HepG2 (cell line): ENCODE measurements around the gene CCT7. TPM values are rescaled to one million over a fixed set of nuclear protein-coding genes. Genes with fewer than 3 reads are reported as not detected.

Experiments
- ATAC-seq: fragments of 200-7000 bp; cut with Tn5 transposase; 3 replicates; pipeline ENCODE4 v1.9.1; 2020; ENCODE audit warnings: mild to moderate bottlenecking, moderate library complexity
- BruUV-seq: library from RNA; stranded (reverse); fragments of 400-500 nt; replicated peaks from 2 replicates; lab custom pipeline; 2021; lab: Mats Ljungman, UMichigan
- CTCF ChIA-PET: fragments of 300-600 bp; formaldehyde crosslinking; extraction: SDS; loops from one replicate; lab custom pipeline; 2021; ENCODE audit warnings: low total read pairs, inconsistent platforms, low intra/inter-chr PET ratio; lab: Yijun Ruan, JAX
- POLR2A ChIA-PET: fragments of 350-600 bp; sonication (Branson Sonifier 250); formaldehyde crosslinking; loops from one replicate; lab custom pipeline; 2020; ENCODE audit warnings: antibody characterized with exemption, inconsistent platforms; lab: Yijun Ruan, JAX
- DNase-seq: peaks from one replicate; pipeline ENCODE4 v3.0.0-alpha.2; 2015; ENCODE audit warnings: low spot score
- FAIRE-seq: peaks from 3 replicates; lab custom pipeline; 2011; peaks lifted over from hg19 to GRCh38; lab: Jason Lieb, UNC
- H2AFZ ChIP-seq: one replicate; pipeline ENCODE4 v1.6.1; 2011; ENCODE audit warnings: low read length, inconsistent platforms
- H3K27ac ChIP-seq: fragments of 300-600 bp; 3 replicates; pipeline ENCODE4 v1.8.0; 2011; ENCODE audit warnings: mixed run types, mild to moderate bottlenecking, mixed read lengths, low read length, inconsistent platforms; ENCODE audit not compliant: insufficient read depth; ENCODE audit errors: extremely low read length
- H3K27me3 ChIP-seq, 2 experiments: fragments of 200-600 bp in 1 of 2; 2 replicates in 1 of 2; 3 replicates in 1 of 2; pipeline versions ENCODE4 v1.6.0 to v1.8.0; 2011; ENCODE audit warnings: low read length in 2 of 2, mild to moderate bottlenecking in 2 of 2, moderate library complexity in 2 of 2, inconsistent platforms in 1 of 2; ENCODE audit not compliant: insufficient read depth in 2 of 2, control insufficient read depth in 1 of 2
- H3K36me3 ChIP-seq, 2 experiments: fragments of 200-600 bp in 1 of 2; replicated peaks in 1 of 2; 2 replicates in 1 of 2; 3 replicates in 1 of 2; pipeline versions ENCODE4 v1.5.1 to v1.8.0; 2011; ENCODE audit warnings: low read length in 2 of 2, inconsistent platforms in 1 of 2; ENCODE audit not compliant: insufficient read depth in 2 of 2, control insufficient read depth in 1 of 2
- H3K4me1 ChIP-seq: 2 replicates; pipeline ENCODE4 v1.5.1; 2012; ENCODE audit warnings: low read length, inconsistent platforms; ENCODE audit not compliant: insufficient read depth
- H3K4me2 ChIP-seq: 2 replicates; pipeline ENCODE4 v1.6.0; 2011; ENCODE audit warnings: low read depth, low read length, inconsistent platforms
- H3K4me3 ChIP-seq, 3 experiments: fragments of 200-600 bp in 1 of 3; sonication (generic), shearing (Covaris generic) in 1 of 3; replicated peaks in 1 of 3; 2 replicates each; pipeline ENCODE4 v1.5.1; 2011 to 2016; ENCODE audit warnings: low read length in 3 of 3, inconsistent platforms in 2 of 3, low read depth in 2 of 3, mild to moderate bottlenecking in 2 of 3, control low read depth in 1 of 3, mixed read lengths in 1 of 3; ENCODE audit not compliant: insufficient read depth in 1 of 3
- H3K79me2 ChIP-seq: one replicate; pipeline ENCODE4 v1.6.1; 2011; ENCODE audit warnings: low read length, inconsistent platforms; ENCODE audit not compliant: insufficient read depth
- H3K9ac ChIP-seq: 2 replicates; pipeline ENCODE4 v1.6.0; 2011; ENCODE audit warnings: mild to moderate bottlenecking, low read depth, low read length, inconsistent platforms; ENCODE audit not compliant: insufficient read depth
- H3K9me3 ChIP-seq: 2 replicates; pipeline ENCODE4 v1.5.1; 2012; ENCODE audit warnings: mild to moderate bottlenecking, low read length
- H4K20me1 ChIP-seq: 2 replicates; pipeline ENCODE4 v1.6.0; 2011; ENCODE audit warnings: inconsistent platforms, mild to moderate bottlenecking, low read length, moderate library complexity; ENCODE audit not compliant: insufficient read depth
- ARHGAP35 ChIP-seq: sonication (generic); formaldehyde crosslinking; IDR thresholded peaks from 2 replicates; pipeline ENCODE4 v1.9.0; 2022; ENCODE audit warnings: mild to moderate bottlenecking, inconsistent platforms, moderate library complexity, missing genetic modification reagents, borderline replicate concordance
- ATF1 ChIP-seq: IDR thresholded peaks from 2 replicates; pipeline ENCODE4 v1.6.1; 2016; ENCODE audit warnings: mild to moderate bottlenecking, control low read depth
- CERS6 ChIP-seq: sonication (generic); formaldehyde crosslinking; IDR thresholded peaks from 2 replicates; pipeline ENCODE4 v1.5.0; 2020; ENCODE audit warnings: missing genetic modification reagents
- CHCHD3 ChIP-seq: sonication (generic); formaldehyde crosslinking; IDR thresholded peaks from 2 replicates; pipeline ENCODE4 v1.8.0; 2022; ENCODE audit warnings: mild to moderate bottlenecking, missing genetic modification reagents, moderate library complexity
- HNRNPH1 ChIP-seq: fragments of 200-400 bp; formaldehyde crosslinking; optimal IDR thresholded peaks from 2 replicates; pipeline ENCODE3; 2017; ENCODE audit warnings: mild to moderate bottlenecking, low read depth, low read length
- IKZF4 ChIP-seq: sonication (generic); formaldehyde crosslinking; IDR thresholded peaks from 2 replicates; pipeline ENCODE4 v1.5.1; 2020; ENCODE audit warnings: borderline replicate concordance, mild to moderate bottlenecking, low read depth, missing genetic modification reagents; ENCODE audit errors: not compliant biosample characterization
- JARID2 ChIP-seq: sonication (generic); formaldehyde crosslinking; IDR thresholded peaks from 2 replicates; pipeline ENCODE4 v1.8.1; 2023; ENCODE audit warnings: missing genetic modification reagents, inconsistent platforms; ENCODE audit not compliant: insufficient replicate concordance
- NFYB ChIP-seq: sonication (generic); formaldehyde crosslinking; IDR thresholded peaks from 2 replicates; pipeline ENCODE4 v1.4.0; 2020; ENCODE audit warnings: missing genetic modification reagents
- PCBP1 ChIP-seq: fragments of 200-400 bp; formaldehyde crosslinking; IDR thresholded peaks from 2 replicates; pipeline ENCODE4 v1.6.1; 2017; ENCODE audit warnings: mild to moderate bottlenecking, low read depth, low read length, borderline replicate concordance
- RORA ChIP-seq: sonication (generic); formaldehyde crosslinking; IDR thresholded peaks from 2 replicates; pipeline ENCODE4 v1.5.0; 2020; ENCODE audit warnings: mild to moderate bottlenecking, missing genetic modification reagents, moderate library complexity
- SALL2 ChIP-seq: sonication (generic); formaldehyde crosslinking; IDR thresholded peaks from 2 replicates; pipeline ENCODE4 v1.8.1; 2023; ENCODE audit warnings: mild to moderate bottlenecking, missing genetic modification reagents, inconsistent platforms
- SMYD3 ChIP-seq: sonication (generic); formaldehyde crosslinking; IDR thresholded peaks from 2 replicates; pipeline ENCODE4 v1.8.1; 2023; ENCODE audit warnings: mild to moderate bottlenecking, missing genetic modification reagents
- ZBTB1 ChIP-seq: sonication (generic); formaldehyde crosslinking; IDR thresholded peaks from 2 replicates; pipeline ENCODE4 v1.4.0; 2020; ENCODE audit warnings: missing genetic modification reagents, borderline replicate concordance
- ZBTB7B ChIP-seq: sonication (generic); formaldehyde crosslinking; IDR thresholded peaks from 2 replicates; pipeline ENCODE4 v1.4.0; 2020; ENCODE audit warnings: missing genetic modification reagents
- ZNF24 ChIP-seq: fragments of 450-650 bp; IDR thresholded peaks from 2 replicates; pipeline ENCODE4 v1.6.1; 2017; ENCODE audit warnings: antibody characterized with exemption, mild to moderate bottlenecking
- ZNF335 ChIP-seq: sonication (generic); formaldehyde crosslinking; IDR thresholded peaks from 2 replicates; pipeline ENCODE4 v1.4.0; 2020; ENCODE audit warnings: missing genetic modification reagents
- WGBS: methylation state at CpG from one replicate; pipeline ENCODE4 v1.1.6; 2017; ENCODE audit warnings: low lambda C conversion rate; 5-methylcytosine and 5-hydroxymethylcytosine counted together
- in situ Hi-C: cut with HindIII; loops from 2 replicates; pipeline ENCODE4 v1.10.0; 2017; ENCODE audit warnings: low pct_unique_long_range_greater_than_20kb; ENCODE audit not compliant: extremely low pct_ligation_motif_present
- intact Hi-C: fragments of 100-400 bp; cut with micrococcal nuclease; formaldehyde crosslinking; loops from one replicate; pipeline ENCODE4 v1.10.0; 2022; ENCODE audit not compliant: unreplicated experiment
- polyA plus RNA-seq, 8 experiments: library from polyadenylated mRNA; depleted of rRNA in 3 of 8; stranded (reverse) in 7 of 8; unstranded in 1 of 8; fragments of >200 nt; fragmentation: Illumina TruSeq in 4 of 8; extraction: Trizol in 4 of 8; gene quantifications; 2 replicates each; pipeline versions ENCODE4 v1.2.1 to v1.2.3, GENCODE V29; 2011 to 2016; ENCODE audit warnings: low read depth in 4 of 8, missing spikeins in 1 of 8, mixed read lengths in 1 of 8; ENCODE audit not compliant: insufficient read depth in 1 of 8
- total RNA-seq, 5 experiments: library from RNA; depleted of rRNA; stranded (reverse); fragments of >200 nt; fragmentation: Illumina TruSeq; extraction: Trizol; gene quantifications; 2 replicates each; pipeline ENCODE4 v1.2.3, GENCODE V29; 2016; ENCODE audit warnings: low read depth in 1 of 5
- TF ChIP-seq, protein P1 (sequence below): sonication (generic); formaldehyde crosslinking; IDR thresholded peaks from 2 replicates; pipeline ENCODE4 v1.4.0; 2020; ENCODE audit warnings: missing genetic modification reagents

The CCT7 gene
- total and polyA plus RNA-seq, 2 of the 13 experiments (the other 11 are each of a cell fraction or from before 2014, with no cell fraction given) = 347 to 517 TPM

- TF ChIP-seq NFYB (CRISPR knock-in tag) (no peak), ZNF335 (CRISPR knock-in tag) (no peak)
These were observed 1.5 kb upstream of the CCT7 start (continued) for GRCh38 chr2:73232403-73233153.

DNA sequence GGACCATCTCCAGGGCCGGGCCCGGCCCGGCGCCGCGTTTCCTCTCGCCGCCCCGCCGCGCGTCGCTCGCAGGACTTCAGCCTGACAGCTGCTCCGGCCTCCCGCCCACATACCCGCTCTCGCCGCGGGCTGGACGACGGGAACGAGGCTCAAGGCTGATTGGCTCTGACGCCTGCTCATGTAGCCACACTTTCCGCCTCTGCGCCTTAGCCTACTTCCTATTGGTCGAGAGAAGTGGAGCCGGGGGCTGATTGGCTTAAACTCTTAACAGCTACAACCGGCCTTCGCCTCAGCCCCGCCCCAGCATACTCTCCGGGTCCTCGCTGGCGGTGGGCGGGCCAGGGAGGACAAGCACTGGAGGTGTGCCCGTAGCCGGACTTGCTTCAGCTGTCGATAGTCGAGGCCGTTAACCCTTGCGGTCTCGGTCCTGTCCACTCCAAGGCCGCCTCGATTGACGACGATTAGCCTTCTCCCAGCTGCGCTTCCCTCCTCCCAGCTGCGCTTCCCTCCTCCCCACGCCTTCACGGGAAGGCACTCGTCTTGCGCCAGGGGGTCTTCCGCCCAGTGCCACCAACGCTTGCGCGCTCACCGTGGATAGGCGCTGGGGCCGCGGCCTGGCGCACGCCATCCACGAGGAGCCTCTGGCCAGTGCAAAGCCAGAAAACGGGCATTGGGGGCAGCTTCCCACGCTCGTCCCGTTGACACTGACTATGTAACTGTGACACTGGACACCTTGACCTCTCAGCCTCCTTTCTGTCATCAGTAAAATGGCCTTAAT is 765 bp upstream of the CCT7 start, which contains the start of gene PRADC1:
PRADC1 (minus strand) TSS at position 86 of the 778 bp plus-strand sequence; CDS start at position 7, 79 bp downstream.
- Histone ChIP-seq H3K27ac (peak within 1 kb of the TSS; percentile 78), H2AFZ (peak within 1 kb of the TSS; percentile 66), H3K79me2 (peaks cover 45% of the 10 kb centered on the region), H3K9me3 (no peaks in the 10 kb centered on the region), H3K27me3 (peaks cover 0 to 6% of the 10 kb centered on the region in 2 experiments; a peak in 1 of 5 replicates), H3K4me2 (peak within 1 kb of the TSS; percentile 99), H4K20me1 (peaks cover 37% of the 10 kb centered on the region), H3K9ac (peak within 1 kb of the TSS; percentile 95), H3K4me1 (peaks cover 39% of the 10 kb centered on the region), H3K4me3 (peak within 1 kb of the TSS; percentile 84 to 97 (median 89)), H3K36me3 (peaks cover 2 to 13% of the 10 kb centered on the region in 2 experiments; a peak in 2 of 5 replicates)
- CTCF ChIA-PET = no interaction called here
- BruUV-seq = TSS peak; percentile 85
- intact Hi-C loops (loop anchor here (1.0 to 5.0 kb wide), 2 partner anchors 19 to 49 kb away; partner anchors contain the start of genes FBXO41 and SMYD5), in situ Hi-C loops (no loop called here)
- WGBS = under 1% methylated on average over 47 of the region's 67 CpGs
- DNase-seq = peak; percentile 100
- ATAC-seq = peak; percentile 90
- POLR2A ChIA-PET = interaction anchor here (0.8 to 7.2 kb wide), 27 partner anchors 9 to 887 kb away, joined by 3 to 125 read pairs (median 8); partner anchors contain the start of genes ALMS1, FBXO41, RAB11FIP5 and SFXN5
- FAIRE-seq = peak; percentile 91
- TF ChIP-seq CERS6 (no peak), SALL2 (CRISPR knock-in tag) (no peak; the same call in none of the 2 replicates), ZBTB7B (CRISPR knock-in tag) (peak; percentile 23; the same call in 1 of the 2 replicates), JARID2 (no peak), PCBP1 (no peak), ARHGAP35 (CRISPR knock-in tag) (no peak; the same call in 1 of the 2 replicates), ZNF24 (no peak), SMYD3 (CRISPR knock-in tag) (no peak), HNRNPH1 (no peak), IKZF4 (no peak), RORA (CRISPR knock-in tag) (no peak), ZBTB1 (CRISPR knock-in tag) (0 out of 2 replicates have a peak, but pooled peaks have one; percentile 55), CHCHD3 (CRISPR knock-in tag) (peak; percentile 78; the same call in 1 of the 2 replicates), ATF1 (CRISPR knock-in tag) (no peak; the same call in none of the 2 replicates)
- TF ChIP-seq, protein P1, sequence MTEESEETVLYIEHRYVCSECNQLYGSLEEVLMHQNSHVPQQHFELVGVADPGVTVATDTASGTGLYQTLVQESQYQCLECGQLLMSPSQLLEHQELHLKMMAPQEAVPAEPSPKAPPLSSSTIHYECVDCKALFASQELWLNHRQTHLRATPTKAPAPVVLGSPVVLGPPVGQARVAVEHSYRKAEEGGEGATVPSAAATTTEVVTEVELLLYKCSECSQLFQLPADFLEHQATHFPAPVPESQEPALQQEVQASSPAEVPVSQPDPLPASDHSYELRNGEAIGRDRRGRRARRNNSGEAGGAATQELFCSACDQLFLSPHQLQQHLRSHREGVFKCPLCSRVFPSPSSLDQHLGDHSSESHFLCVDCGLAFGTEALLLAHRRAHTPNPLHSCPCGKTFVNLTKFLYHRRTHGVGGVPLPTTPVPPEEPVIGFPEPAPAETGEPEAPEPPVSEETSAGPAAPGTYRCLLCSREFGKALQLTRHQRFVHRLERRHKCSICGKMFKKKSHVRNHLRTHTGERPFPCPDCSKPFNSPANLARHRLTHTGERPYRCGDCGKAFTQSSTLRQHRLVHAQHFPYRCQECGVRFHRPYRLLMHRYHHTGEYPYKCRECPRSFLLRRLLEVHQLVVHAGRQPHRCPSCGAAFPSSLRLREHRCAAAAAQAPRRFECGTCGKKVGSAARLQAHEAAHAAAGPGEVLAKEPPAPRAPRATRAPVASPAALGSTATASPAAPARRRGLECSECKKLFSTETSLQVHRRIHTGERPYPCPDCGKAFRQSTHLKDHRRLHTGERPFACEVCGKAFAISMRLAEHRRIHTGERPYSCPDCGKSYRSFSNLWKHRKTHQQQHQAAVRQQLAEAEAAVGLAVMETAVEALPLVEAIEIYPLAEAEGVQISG (CRISPR knock-in tag) = peak; percentile 87
